RWPE2 (cell line): ENCODE results near the gene MUC5AC.

Experiments
- ATAC-seq: fragments of 200-7000 bp; cut with Tn5 transposase; 3 replicates; pipeline ENCODE4 v1.9.1; 2021; ENCODE audit warnings: low read depth
- DNase-seq: peaks from one replicate; pipeline ENCODE4 v3.0.0-alpha.2; 2020; ENCODE audit warnings: low spot score
- H3K27ac ChIP-seq: fragments of 450-650 bp; 2 replicates; pipeline ENCODE4 v1.5.1; 2017; ENCODE audit warnings: mild to moderate bottlenecking; ENCODE audit not compliant: poor library complexity, severe bottlenecking
- H3K27me3 ChIP-seq: fragments of 250-450 bp; sonication (Bioruptor Pico); 2 replicates; pipeline ENCODE4 v1.5.1; 2021; ENCODE audit warnings: mild to moderate bottlenecking, moderate library complexity; ENCODE audit not compliant: insufficient read depth, poor library complexity, severe bottlenecking
- H3K36me3 ChIP-seq: fragments of 250-450 bp; sonication (Bioruptor Pico); 2 replicates; pipeline ENCODE4 v1.5.1; 2020; ENCODE audit warnings: low read depth, mild to moderate bottlenecking, moderate library complexity
- H3K4me1 ChIP-seq: fragments of 250-450 bp; sonication (Bioruptor Pico); 2 replicates; pipeline ENCODE4 v1.5.1; 2021; ENCODE audit warnings: mild to moderate bottlenecking, moderate library complexity; ENCODE audit not compliant: insufficient read depth, poor library complexity, severe bottlenecking
- H3K4me3 ChIP-seq: fragments of 250-450 bp; sonication (Bioruptor Pico); 2 replicates; pipeline ENCODE4 v1.5.1; 2021; ENCODE audit warnings: mild to moderate bottlenecking, moderate library complexity; ENCODE audit not compliant: severe bottlenecking
- H3K9me3 ChIP-seq: fragments of 250-450 bp; sonication (Bioruptor Pico); 2 replicates; pipeline ENCODE4 v1.5.1; 2021; ENCODE audit warnings: mild to moderate bottlenecking, moderate library complexity; ENCODE audit not compliant: severe bottlenecking
- CTCF ChIP-seq: fragments of 450-650 bp; IDR thresholded peaks from one replicate; pipeline ENCODE4 v1.5.1; 2017; ENCODE audit warnings: mild to moderate bottlenecking, moderate library complexity; ENCODE audit not compliant: poor library complexity, severe bottlenecking

MUC5AC gene

DNA sequence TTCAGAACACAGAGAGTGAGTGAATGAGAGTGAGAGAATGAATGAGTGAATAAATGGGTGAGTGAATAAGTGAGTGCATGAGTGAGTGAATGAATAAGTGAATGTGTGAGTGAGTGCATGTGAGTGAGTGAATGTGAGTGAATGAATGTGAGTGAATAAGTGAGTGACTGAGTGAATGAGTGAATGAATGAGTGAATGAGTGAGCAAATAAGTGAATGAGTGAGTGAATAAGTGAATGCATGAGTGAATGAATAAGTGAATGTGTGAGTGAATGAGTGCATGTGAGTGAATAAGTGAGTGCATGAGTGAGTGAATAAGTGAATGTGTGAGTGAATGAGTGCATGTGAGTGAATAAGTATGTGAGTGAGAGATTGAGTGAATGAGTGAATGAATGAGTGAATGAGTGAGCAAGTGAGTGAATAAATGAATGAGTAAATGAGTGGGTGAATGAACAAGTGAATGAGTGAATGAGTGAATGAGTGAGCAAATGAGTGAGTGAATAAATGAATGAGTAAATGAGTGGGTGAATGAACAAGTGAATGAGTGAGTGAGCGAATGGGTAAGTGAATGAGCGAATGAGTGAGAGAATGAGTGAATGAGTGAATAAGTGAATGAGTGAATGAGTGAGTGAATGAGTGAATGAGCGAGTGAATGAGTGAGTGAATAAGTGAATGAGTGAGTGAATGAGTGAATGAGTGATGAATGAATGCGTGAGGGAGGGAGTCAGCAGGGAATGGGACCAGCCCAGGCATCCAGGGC is 43.8 kb downstream of the MUC5AC start:
- ATAC-seq (no peak), DNase-seq (no peak)
- TF ChIP-seq CTCF = no peak
- Histone ChIP-seq H3K4me3 (no peak overlapping the region), H3K27ac (no peak overlapping the region), H3K27me3 (peaks cover 41% of the 10 kb centered on the region), H3K4me1 (no peaks in the 10 kb centered on the region), H3K36me3 (no peaks in the 10 kb centered on the region), H3K9me3 (no peaks in the 10 kb centered on the region)

- ATAC-seq (peak; percentile 18; the same call in 1 of the 3 replicates), DNase-seq (peak; percentile 51)
- Histone ChIP-seq H3K27me3 (peaks cover 41% of the 10 kb centered on the region), H3K4me1 (no peaks in the 10 kb centered on the region), H3K36me3 (no peaks in the 10 kb centered on the region), H3K9me3 (no peaks in the 10 kb centered on the region), H3K4me3 (no peak overlapping the region), H3K27ac (no peak overlapping the region)
- TF ChIP-seq CTCF = no peak
These were observed 44.5 kb downstream of the MUC5AC start for GRCh38 chr11:1202154-1202775.

DNA sequence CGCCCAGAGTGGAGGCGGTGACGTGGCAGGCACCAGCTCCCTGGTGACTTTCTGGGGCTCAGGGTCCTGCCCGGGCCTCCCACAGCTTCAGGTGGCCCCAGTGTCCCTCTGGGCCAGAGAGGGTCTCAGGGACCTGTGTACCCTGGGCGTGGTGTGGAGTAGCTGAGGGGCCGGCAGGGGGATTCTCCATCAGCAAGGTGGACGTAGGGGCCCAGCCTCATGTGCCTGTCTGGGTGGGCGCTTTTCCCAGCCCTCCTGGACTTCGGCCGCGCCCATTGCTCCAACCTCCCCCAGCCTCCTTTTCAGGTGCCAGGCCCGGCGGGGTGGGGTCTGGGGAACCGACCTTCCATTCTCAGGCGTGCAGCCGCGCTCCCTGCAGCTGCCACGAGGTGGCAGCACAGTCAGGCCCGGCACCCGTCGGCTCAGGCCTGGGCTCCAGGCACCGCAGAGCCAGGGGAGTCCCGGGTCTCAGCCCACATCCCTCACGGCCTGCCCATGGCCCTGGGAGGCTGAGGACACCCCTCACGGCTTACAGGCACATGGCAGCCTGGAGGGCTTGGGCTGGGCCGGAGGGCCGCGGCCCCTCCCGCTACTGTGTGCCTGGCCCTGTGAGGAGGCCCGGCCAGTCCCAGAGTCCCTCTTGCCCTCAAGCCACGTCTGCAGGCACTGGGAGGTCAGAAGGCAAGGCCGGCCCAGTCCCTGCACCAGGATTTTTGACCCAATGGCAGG is 45.2 kb downstream of the MUC5AC start:
- H3K4me1 ChIP-seq = no peaks in the 10 kb centered on the region
- no peak overlapping the region for H3K4me3 ChIP-seq
- peak; percentile 87 for TF ChIP-seq CTCF
- no peak overlapping the region for H3K27ac ChIP-seq
- H3K27me3 ChIP-seq = peaks cover 41% of the 10 kb centered on the region
- H3K9me3 ChIP-seq = no peaks in the 10 kb centered on the region
- DNase-seq = peak; percentile 62
- peak; percentile 51 for ATAC-seq
- H3K36me3 ChIP-seq = no peaks in the 10 kb centered on the region

GRCh38 chr11:1203505-1204271 is 45.9 kb downstream of the MUC5AC start:
- Histone ChIP-seq H3K9me3 (no peaks in the 10 kb centered on the region), H3K36me3 (no peaks in the 10 kb centered on the region), H3K27ac (no peak overlapping the region), H3K27me3 (peaks cover 35% of the 10 kb centered on the region), H3K4me3 (no peak overlapping the region), H3K4me1 (no peaks in the 10 kb centered on the region)
- DNase-seq = peak; percentile 57
- no peak for ATAC-seq
- no peak for TF ChIP-seq CTCF
